GM23338 (cell line): Measurements from ENCODE around the gene ACP2.

ENCODE experiments used
- CTCF ChIP-seq, 2 experiments: fragments of 200-600 bp in 1 of 2; sonication (generic) in 1 of 2; conservative IDR thresholded peaks; 2 replicates each; pipeline versions ENCODE4 v1.5.1 to v1.6.1; 2016 to 2017; ENCODE audit warnings: antibody characterized with exemption in 2 of 2, low read depth in 2 of 2, mild to moderate bottlenecking in 2 of 2, moderate library complexity in 1 of 2
- EZH2 ChIP-seq: fragments of 200-600 bp; sonication (generic); IDR thresholded peaks from one replicate; pipeline ENCODE4 v1.8.0; 2017; ENCODE audit warnings: antibody characterized with exemption, mild to moderate bottlenecking, low read depth; ENCODE audit not compliant: unreplicated experiment

GRCh38 chr11:47248304-47248663 lies 330 bp downstream of the ACP2 start:
- TF ChIP-seq EZH2 (no peak), CTCF (conservative IDR thresholded peaks at IDR 0.05; ENCODE audit: low read depth in 2 of 2) (no peak)
